Measurements from ENCODE around the gene TRHDE. TPM values are rescaled to one million over a fixed set of nuclear protein-coding genes. Genes with fewer than 3 reads are reported as not detected.
A peak's percentile ranks its signal among the peaks of the same experiment; 100 is the strongest.

Gene TRHDE
- total and polyA plus RNA-seq, 2 donors from 2014 or later = 1.6 to 18.6 TPM

DNA sequence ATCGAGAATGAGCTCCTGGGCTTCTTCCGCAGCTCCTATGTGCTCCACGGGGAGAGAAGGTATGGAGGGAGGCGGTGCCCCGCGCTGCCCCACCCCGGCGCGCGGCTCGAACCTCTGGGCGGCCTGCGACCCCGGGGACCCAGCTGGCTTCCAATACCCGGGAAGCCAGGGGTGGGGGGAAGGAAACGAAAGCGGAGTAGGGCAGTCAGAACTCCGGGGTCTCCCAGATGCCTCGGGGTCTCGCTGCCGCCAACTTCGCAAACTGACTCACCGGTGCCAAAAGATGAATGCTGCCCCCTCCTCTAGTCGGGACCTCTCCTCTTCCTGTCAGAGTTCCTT, 1.3 kb downstream of the TRHDE start:
- peak in 2 of 5 donors; percentile 42 to 55 for DNase-seq

DNA sequence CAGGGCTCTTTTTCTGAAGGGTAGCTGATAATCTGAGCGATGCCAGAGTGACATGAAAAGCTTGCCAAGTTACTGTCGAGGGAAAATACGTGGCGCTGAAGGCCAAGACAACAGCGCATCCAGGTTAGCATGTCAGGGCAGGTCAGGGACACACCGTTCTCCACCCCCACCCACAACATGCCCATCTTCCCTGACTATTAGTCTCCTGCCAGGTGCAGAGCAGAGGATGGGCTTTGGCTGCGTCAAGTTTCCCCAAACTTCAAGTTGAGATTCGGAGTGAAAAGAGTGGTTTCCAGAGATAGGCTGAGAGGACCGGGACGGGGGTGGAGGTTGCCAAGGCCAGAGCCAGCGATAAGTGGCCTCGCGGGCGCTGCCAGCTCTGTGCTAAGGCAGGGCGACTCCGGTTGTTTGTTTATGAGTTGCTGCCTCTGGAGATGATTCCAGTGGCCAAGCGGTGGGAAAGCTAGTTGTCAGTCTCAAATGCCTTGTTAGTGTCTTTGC, 1.7 kb downstream of the TRHDE start:
- intact Hi-C loops (cut with DNase I) = no loop called here
- Histone ChIP-seq H3K27ac (ENCODE audit: low read depth in 2 of 2, low read length in 2 of 2) (peak overlapping the region; percentile 91 to 93), H3K4me3 (ENCODE audit: low read length in 3 of 3) (peak overlapping the region; percentile 77 to 81 (median 78)), H3K9ac (ENCODE audit: low read length in 3 of 3) (peak overlapping the region; percentile 17 to 89 (median 72)), H3K27me3 (ENCODE audit: control insufficient read depth, insufficient read depth, low read length) (peaks cover 5% of the 10 kb centered on the region), H3K9me3 (ENCODE audit: control insufficient read depth in 2 of 3, insufficient read depth in 1 of 3, low read length in 3 of 3) (no peaks in the 10 kb centered on the region), H3K4me1 (ENCODE audit: control insufficient read depth in 2 of 3, insufficient read depth in 2 of 3, low read depth in 1 of 3, low read length in 3 of 3) (peaks cover 0 to 7% (median 4%) of the 10 kb centered on the region in 3 donors), H3K36me3 (ENCODE audit: control insufficient read depth in 2 of 3, insufficient read depth in 3 of 3, low read length in 3 of 3) (no peaks in the 10 kb centered on the region)
- peak in 2 of 5 donors; percentile 49 to 72 for DNase-seq
- no peak for FAIRE-seq
- TF ChIP-seq, protein P1, sequence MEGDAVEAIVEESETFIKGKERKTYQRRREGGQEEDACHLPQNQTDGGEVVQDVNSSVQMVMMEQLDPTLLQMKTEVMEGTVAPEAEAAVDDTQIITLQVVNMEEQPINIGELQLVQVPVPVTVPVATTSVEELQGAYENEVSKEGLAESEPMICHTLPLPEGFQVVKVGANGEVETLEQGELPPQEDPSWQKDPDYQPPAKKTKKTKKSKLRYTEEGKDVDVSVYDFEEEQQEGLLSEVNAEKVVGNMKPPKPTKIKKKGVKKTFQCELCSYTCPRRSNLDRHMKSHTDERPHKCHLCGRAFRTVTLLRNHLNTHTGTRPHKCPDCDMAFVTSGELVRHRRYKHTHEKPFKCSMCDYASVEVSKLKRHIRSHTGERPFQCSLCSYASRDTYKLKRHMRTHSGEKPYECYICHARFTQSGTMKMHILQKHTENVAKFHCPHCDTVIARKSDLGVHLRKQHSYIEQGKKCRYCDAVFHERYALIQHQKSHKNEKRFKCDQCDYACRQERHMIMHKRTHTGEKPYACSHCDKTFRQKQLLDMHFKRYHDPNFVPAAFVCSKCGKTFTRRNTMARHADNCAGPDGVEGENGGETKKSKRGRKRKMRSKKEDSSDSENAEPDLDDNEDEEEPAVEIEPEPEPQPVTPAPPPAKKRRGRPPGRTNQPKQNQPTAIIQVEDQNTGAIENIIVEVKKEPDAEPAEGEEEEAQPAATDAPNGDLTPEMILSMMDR (IDR thresholded peaks at IDR 0.05; ENCODE audit: borderline replicate concordance, extremely low read depth, insufficient read depth) = no peak

More for the DNA sequence above, 1.3 kb downstream of the TRHDE start:
- Histone ChIP-seq H3K36me3 (ENCODE audit: control insufficient read depth in 2 of 3, insufficient read depth in 3 of 3, low read length in 3 of 3) (no peaks in the 10 kb centered on the region), H3K27ac (ENCODE audit: low read depth in 2 of 2, low read length in 2 of 2) (peak overlapping the region; percentile 91 to 93), H3K9ac (ENCODE audit: low read length in 3 of 3) (peak overlapping the region; percentile 17 to 89 (median 72)), H3K4me3 (ENCODE audit: low read length in 3 of 3) (peak overlapping the region; percentile 77 to 81 (median 78)), H3K9me3 (ENCODE audit: control insufficient read depth in 2 of 3, insufficient read depth in 1 of 3, low read length in 3 of 3) (no peaks in the 10 kb centered on the region), H3K27me3 (ENCODE audit: control insufficient read depth, insufficient read depth, low read length) (peaks cover 5% of the 10 kb centered on the region), H3K4me1 (ENCODE audit: control insufficient read depth in 2 of 3, insufficient read depth in 2 of 3, low read depth in 1 of 3, low read length in 3 of 3) (peaks cover 0 to 7% (median 4%) of the 10 kb centered on the region in 3 donors)
- no peak for FAIRE-seq
- intact Hi-C loops (cut with DNase I) = no loop called here
- TF ChIP-seq, protein P1 (IDR thresholded peaks at IDR 0.05; ENCODE audit: borderline replicate concordance, extremely low read depth, insufficient read depth) = no peak

DNA sequence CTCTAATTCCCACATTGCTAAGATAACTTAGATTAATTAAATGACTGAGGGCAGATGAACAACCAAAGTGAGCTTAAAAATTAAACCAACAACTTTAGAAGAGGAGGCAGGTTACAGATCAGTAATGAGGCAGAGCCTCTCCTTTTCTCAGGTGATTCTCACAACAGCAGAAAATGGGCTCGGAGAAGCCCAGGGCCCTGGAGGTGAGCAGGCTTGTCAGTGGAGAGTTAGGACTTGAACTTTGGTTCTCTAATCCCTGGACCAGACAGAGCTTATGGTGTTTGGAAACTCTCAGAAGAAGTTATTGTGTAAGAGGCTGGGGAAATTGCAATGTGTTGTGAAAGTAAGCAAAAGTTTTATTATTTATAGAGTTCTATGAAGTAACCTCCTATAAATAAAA, 2.8 kb downstream of the TRHDE start:
- Histone ChIP-seq H3K4me3 (ENCODE audit: low read length in 3 of 3) (peak overlapping the region; percentile 34 to 81 (median 77)), H3K27ac (ENCODE audit: low read depth in 2 of 2, low read length in 2 of 2) (peak overlapping the region; percentile 80 to 93), H3K9ac (ENCODE audit: low read length in 3 of 3) (peak overlapping the region; percentile 34 to 89 (median 38)), H3K36me3 (ENCODE audit: control insufficient read depth in 2 of 3, insufficient read depth in 3 of 3, low read length in 3 of 3) (no peaks in the 10 kb centered on the region), H3K27me3 (ENCODE audit: control insufficient read depth, insufficient read depth, low read length) (peaks cover 5% of the 10 kb centered on the region), H3K9me3 (ENCODE audit: control insufficient read depth in 2 of 3, insufficient read depth in 1 of 3, low read length in 3 of 3) (no peaks in the 10 kb centered on the region), H3K4me1 (ENCODE audit: control insufficient read depth in 2 of 3, insufficient read depth in 2 of 3, low read depth in 1 of 3, low read length in 3 of 3) (peaks cover 0 to 13% (median 5%) of the 10 kb centered on the region in 3 donors)
- TF ChIP-seq, protein P1 (IDR thresholded peaks at IDR 0.05; ENCODE audit: borderline replicate concordance, extremely low read depth, insufficient read depth) = no peak
- DNase-seq (peak in 2 of 5 donors; percentile 39 to 60), FAIRE-seq (peak; percentile 44)
- intact Hi-C loops (cut with DNase I) = no loop called here
